IMR-90 (cell line): ENCODE results near the gene PSMD12. TPM values are rescaled to one million over a fixed set of nuclear protein-coding genes. Genes with fewer than 3 reads are reported as not detected.
A peak's percentile ranks its signal among the peaks of the same experiment; 100 is the strongest.

Source experiments
- ATAC-seq: fragments of 200-7000 bp; cut with Tn5 transposase; 2 replicates; pipeline ENCODE4 v1.9.1; 2020; ENCODE audit warnings: low read depth, mild to moderate bottlenecking, moderate library complexity
- BruUV-seq: library from RNA; stranded (reverse); fragments of 400-500 nt; replicated peaks from 2 replicates; lab custom pipeline; 2021; lab: Mats Ljungman, UMichigan
- CTCF ChIA-PET: fragments of 300-600 bp; formaldehyde crosslinking; extraction: SDS; loops from one replicate; lab custom pipeline; 2021; ENCODE audit warnings: antibody characterized with exemption; lab: Yijun Ruan, JAX
- POLR2A ChIA-PET: fragments of 300-600 bp; sonication (Branson Sonifier 250); formaldehyde crosslinking; loops from one replicate; lab custom pipeline; 2022; ENCODE audit warnings: antibody characterized with exemption; ENCODE audit not compliant: unreplicated experiment; lab: Charles Lee
- DNase-seq: peaks from one replicate; pipeline ENCODE4 v3.0.0; 2013
- H2AFZ ChIP-seq: replicated peaks from 2 replicates; pipeline ENCODE3; 2013; ENCODE audit warnings: low read length, mild to moderate bottlenecking; ENCODE audit not compliant: poor library complexity
- H2AK5ac ChIP-seq: 2 replicates; pipeline ENCODE4 v1.6.1; 2013; ENCODE audit warnings: low read depth, low read length, inconsistent platforms
- H2AK9ac ChIP-seq: replicated peaks from 2 replicates; pipeline ENCODE3; 2013; ENCODE audit warnings: mild to moderate bottlenecking, low read depth, low read length, moderate library complexity; ENCODE audit not compliant: poor library complexity
- H2BK120ac ChIP-seq: 2 replicates; pipeline ENCODE4 v1.6.1; 2013; ENCODE audit warnings: low read depth, low read length, inconsistent platforms
- H2BK15ac ChIP-seq: 3 replicates; pipeline ENCODE4 v1.6.1; 2013; ENCODE audit warnings: low read depth, low read length, inconsistent platforms
- H2BK20ac ChIP-seq: 2 replicates; pipeline ENCODE4 v1.6.1; 2013; ENCODE audit warnings: low read depth, mild to moderate bottlenecking, inconsistent platforms, low read length, moderate library complexity
- H2BK5ac ChIP-seq: 2 replicates; pipeline ENCODE4 v1.6.1; 2013; ENCODE audit warnings: mild to moderate bottlenecking, low read depth, low read length, inconsistent platforms; ENCODE audit not compliant: poor library complexity, severe bottlenecking
- H3K14ac ChIP-seq: replicated peaks from 2 replicates; pipeline ENCODE4 v1.6.1; 2013; ENCODE audit warnings: low read depth, low read length, inconsistent platforms
- H3K18ac ChIP-seq: 2 replicates; pipeline ENCODE4 v1.6.1; 2013; ENCODE audit warnings: low read depth, low read length, control low read depth
- H3K23ac ChIP-seq: 2 replicates; pipeline ENCODE4 v1.6.1; 2013; ENCODE audit warnings: low read depth, low read length, inconsistent platforms
- H3K27ac ChIP-seq: 2 replicates; pipeline ENCODE4 v1.5.1; 2013; ENCODE audit warnings: mild to moderate bottlenecking, control low read depth, low read length; ENCODE audit not compliant: insufficient read depth
- H3K27me3 ChIP-seq: 2 replicates; pipeline ENCODE4 v1.6.1; 2013; ENCODE audit warnings: low read length; ENCODE audit not compliant: control insufficient read depth, insufficient read depth
- H3K36me3 ChIP-seq: 2 replicates; pipeline ENCODE4 v1.6.1; 2013; ENCODE audit warnings: low read length, mixed read lengths; ENCODE audit not compliant: control insufficient read depth, insufficient read depth
- H3K4ac ChIP-seq: 2 replicates; pipeline ENCODE4 v1.6.1; 2013; ENCODE audit warnings: low read depth, low read length, inconsistent platforms
- H3K4me1 ChIP-seq: 2 replicates; pipeline ENCODE4 v1.6.1; 2013; ENCODE audit warnings: low read length, mixed read lengths; ENCODE audit not compliant: control insufficient read depth, insufficient read depth
- H3K4me2 ChIP-seq: 2 replicates; pipeline ENCODE4 v1.6.1; 2013; ENCODE audit warnings: low read depth, mild to moderate bottlenecking, control low read depth, low read length, moderate library complexity
- H3K4me3 ChIP-seq: 2 replicates; pipeline ENCODE4 v1.5.1; 2013; ENCODE audit warnings: low read depth, mild to moderate bottlenecking, control low read depth, low read length, moderate library complexity; ENCODE audit not compliant: insufficient read depth
- H3K56ac ChIP-seq: 2 replicates; pipeline ENCODE4 v1.6.1; 2013; ENCODE audit warnings: low read length, inconsistent platforms; ENCODE audit not compliant: insufficient read depth; ENCODE audit errors: extremely low read depth
- H3K79me1 ChIP-seq, 2 experiments: 2 replicates each; pipeline ENCODE4 v1.6.1; 2013; ENCODE audit warnings: low read length in 2 of 2, inconsistent platforms in 1 of 2, low read depth in 1 of 2
- H3K9ac ChIP-seq: 2 replicates; pipeline ENCODE4 v1.6.1; 2013; ENCODE audit warnings: low read depth, low read length, control low read depth
- H3K9me1 ChIP-seq: 2 replicates; pipeline ENCODE4 v1.6.1; 2013; ENCODE audit warnings: low read length, inconsistent platforms; ENCODE audit not compliant: insufficient read depth
- H3K9me3 ChIP-seq: 2 replicates; pipeline ENCODE4 v1.6.1; 2013; ENCODE audit warnings: low read length; ENCODE audit not compliant: control insufficient read depth, insufficient read depth
- H4K20me1 ChIP-seq: 2 replicates; pipeline ENCODE4 v1.6.1; 2013; ENCODE audit warnings: low read length, inconsistent platforms; ENCODE audit not compliant: insufficient read depth
- H4K5ac ChIP-seq: 2 replicates; pipeline ENCODE4 v1.6.1; 2013; ENCODE audit warnings: mild to moderate bottlenecking, low read depth, low read length, control low read depth
- H4K8ac ChIP-seq, 2 experiments: 2 replicates each; pipeline ENCODE4 v1.6.1; 2013; ENCODE audit warnings: low read depth in 2 of 2, low read length in 2 of 2, control low read depth in 1 of 2, inconsistent platforms in 1 of 2
- H4K91ac ChIP-seq: 2 replicates; pipeline ENCODE4 v1.6.1; 2013; ENCODE audit warnings: low read depth, low read length, inconsistent platforms; ENCODE audit not compliant: insufficient read depth
- BHLHE40 ChIP-seq: fragments of 150-350 bp; IDR thresholded peaks from 2 replicates; pipeline ENCODE4 v1.6.1; 2016; ENCODE audit warnings: mild to moderate bottlenecking, low read depth, low read length
- CEBPB ChIP-seq: IDR thresholded peaks from 2 replicates; pipeline ENCODE4 v1.6.1; 2012; ENCODE audit warnings: low read depth, low read length, improper control_type of control experiment
- CHD1 ChIP-seq: IDR thresholded peaks from 2 replicates; pipeline ENCODE4 v1.6.1; 2012; ENCODE audit warnings: low read depth, low read length, improper control_type of control experiment
- ELK1 ChIP-seq: fragments of 150-350 bp; IDR thresholded peaks from 2 replicates; pipeline ENCODE4 v1.6.1; 2016; ENCODE audit warnings: low read depth, mild to moderate bottlenecking, low read length, moderate library complexity, borderline replicate concordance
- FOS ChIP-seq: fragments of 150-350 bp; IDR thresholded peaks from 2 replicates; pipeline ENCODE4 v1.6.1; 2016; ENCODE audit warnings: low read depth, low read length
- MAFK ChIP-seq: IDR thresholded peaks from 2 replicates; pipeline ENCODE4 v1.6.1; 2012; ENCODE audit warnings: low read depth, low read length, improper control_type of control experiment
- MXI1 ChIP-seq: IDR thresholded peaks from 2 replicates; pipeline ENCODE4 v1.6.1; 2012; ENCODE audit warnings: low read depth, mild to moderate bottlenecking, low read length, moderate library complexity, borderline replicate concordance
- NFE2L2 ChIP-seq: fragments of 150-350 bp; IDR thresholded peaks from 2 replicates; pipeline ENCODE4 v1.6.1; 2016; ENCODE audit warnings: low read depth, mild to moderate bottlenecking, low read length
- POLR2A ChIP-seq: IDR thresholded peaks from 2 replicates; pipeline ENCODE4 v1.6.1; 2012; ENCODE audit warnings: mild to moderate bottlenecking, low read depth, low read length
- RAD21 ChIP-seq: IDR thresholded peaks from 2 replicates; pipeline ENCODE4 v1.6.1; 2012; ENCODE audit warnings: low read length, improper control_type of control experiment
- RFX5 ChIP-seq: IDR thresholded peaks from 2 replicates; pipeline ENCODE4 v1.8.0; 2012; ENCODE audit warnings: low read depth, mild to moderate bottlenecking, low read length, moderate library complexity
- SMC3 ChIP-seq: fragments of 150-350 bp; IDR thresholded peaks from 2 replicates; pipeline ENCODE4 v1.6.1; 2016; ENCODE audit warnings: low read depth, mild to moderate bottlenecking, antibody characterized with exemption, low read length, moderate library complexity
- USF2 ChIP-seq: fragments of 150-350 bp; IDR thresholded peaks from 2 replicates; pipeline ENCODE4 v1.6.1; 2017; ENCODE audit warnings: mild to moderate bottlenecking, antibody characterized with exemption, low read length, low read depth
- WGBS, 2 experiments: methylation state at CpG; one replicate each; pipeline versions ENCODE4 v1.1.5 to v1.1.7; 2013; ENCODE audit warnings: missing lambda C conversion rate in 2 of 2; ENCODE audit not compliant: insufficient read length in 1 of 2; ENCODE audit errors: extremely low coverage in 2 of 2; 5-methylcytosine and 5-hydroxymethylcytosine counted together
- dilution Hi-C: fragments of 300-500 bp; cut with HindIII; formaldehyde crosslinking; loops from one replicate; pipeline ENCODE4 v1.14.3; 2018; ENCODE audit warnings: low sequenced_read_pairs; ENCODE audit not compliant: unreplicated experiment
- in situ Hi-C: fragments of 300-500 bp; cut with MboI; formaldehyde crosslinking; loops from 3 replicates; pipeline ENCODE4 v1.14.3; 2019; ENCODE audit warnings: low sequenced_read_pairs, inconsistent platforms, mixed read lengths
- intact Hi-C: fragments of 100-400 bp; cut with micrococcal nuclease; formaldehyde crosslinking; loops from 2 replicates; pipeline ENCODE4 v1.10.0; 2022
- polyA plus RNA-seq, 3 experiments: library from polyadenylated mRNA; depleted of rRNA; stranded (reverse); fragments of >200 nt; gene quantifications; 2 replicates each; pipeline ENCODE4 v1.2.3, GENCODE V29; 2012; ENCODE audit warnings: low replicate concordance in 1 of 3
- total RNA-seq: library from RNA; depleted of rRNA; stranded (reverse); fragments of >200 nt; gene quantifications from 2 replicates; pipeline ENCODE4 v1.2.3, GENCODE V29; 2012
- TF ChIP-seq, protein P1 (sequence below): conservative IDR thresholded peaks from 2 replicates; pipeline ENCODE4 v1.5.1; 2012; ENCODE audit warnings: mild to moderate bottlenecking, low read depth, low read length, improper control_type of control experiment

The PSMD12 gene
- total and polyA plus RNA-seq, 2 of the 4 experiments (the other 2 are of a cell fraction) = 17.9 to 39.7 TPM

DNA sequence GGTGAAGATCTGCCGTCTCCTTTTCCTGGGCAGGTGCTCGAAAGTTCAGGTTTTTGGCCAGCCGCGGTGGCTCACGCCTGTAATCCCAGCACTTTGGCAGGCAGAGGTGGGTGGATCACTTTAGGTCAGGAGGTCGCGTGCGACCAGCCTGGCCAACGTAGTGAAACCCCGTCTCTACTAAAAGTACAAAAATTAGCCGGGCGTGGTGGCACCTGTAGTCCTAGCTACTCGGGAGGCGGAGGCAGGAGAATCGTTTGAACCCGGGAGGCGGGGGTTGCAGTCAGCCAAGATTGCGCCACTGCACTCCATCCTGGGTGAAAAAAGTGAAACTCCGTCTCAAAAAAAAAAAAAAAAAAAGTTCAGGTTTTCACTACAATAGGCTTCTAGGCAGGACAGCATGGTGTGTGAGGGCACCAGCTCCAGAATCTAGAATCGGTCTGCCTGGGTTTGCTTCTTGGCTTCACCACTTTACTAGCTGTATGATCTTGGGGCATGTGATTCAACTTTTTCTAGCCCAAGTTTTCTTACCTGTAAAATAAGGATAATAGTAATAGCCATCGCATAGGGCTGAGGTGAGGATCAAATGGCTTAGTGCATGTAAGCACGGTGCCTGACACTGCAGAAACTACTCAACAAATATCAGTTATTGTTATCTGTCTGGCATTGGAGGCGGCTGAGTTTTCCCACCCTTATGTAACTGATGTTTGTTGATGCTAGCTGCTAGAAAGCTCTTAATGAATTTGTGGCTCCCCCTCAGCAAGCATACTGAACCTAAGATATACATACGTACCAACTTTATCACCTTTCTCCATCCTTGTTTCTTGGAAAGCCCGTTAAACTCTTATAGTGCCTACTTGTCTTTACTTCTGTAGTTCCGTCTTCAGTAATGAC lies 1.3 kb downstream of the PSMD12 start:
- Histone ChIP-seq H3K4ac (peak overlapping the region; percentile 87; the same call in 1 of the 2 replicates), H3K79me1 (peaks cover 3 to 13% of the 10 kb centered on the region in 2 experiments; a peak in 3 of 4 replicates), H3K9ac (peak overlapping the region; percentile 97; the same call in 1 of the 2 replicates), H4K5ac (no peak overlapping the region; the same call in 1 of the 2 replicates), H3K4me1 (peaks cover 9% of the 10 kb centered on the region), H2BK5ac (peak overlapping the region; percentile 93), H2BK20ac (no peak overlapping the region), H3K36me3 (peaks cover 5% of the 10 kb centered on the region), H3K9me1 (peaks cover 4% of the 10 kb centered on the region), H4K91ac (no peak overlapping the region), H4K8ac (peak overlapping the region; percentile 69 to 98; a peak in 1 of 4 replicates), H2AK9ac (no peak overlapping the region), H3K27ac (no peak overlapping the region), H4K20me1 (peaks cover 62% of the 10 kb centered on the region), H2AFZ (no peak overlapping the region), H3K9me3 (no peaks in the 10 kb centered on the region), H2BK15ac (no peak overlapping the region), H3K23ac (peak overlapping the region; percentile 93), H3K27me3 (no peaks in the 10 kb centered on the region), H3K56ac (peak overlapping the region; percentile 64; the same call in 1 of the 2 replicates), H2BK120ac (no peak overlapping the region), H3K18ac (no peak overlapping the region), H2AK5ac (peak overlapping the region; percentile 89; the same call in 1 of the 2 replicates), H3K14ac (peak overlapping the region; percentile 91), H3K4me2 (peak overlapping the region; percentile 99), H3K4me3 (peak overlapping the region; percentile 82)
- BruUV-seq = TSS peak; percentile 42
- 69% methylated on average over 9 of the region's 26 CpGs; no CpG with 5 or more reads in 1 of the 2 experiments for WGBS, 2 experiments
- ChIA-PET CTCF (interaction anchor here (1.0 kb wide), 1 partner anchor 18 kb away, joined by 3 read pairs; no protein-coding TSS in a partner anchor), POLR2A (interaction anchor here (0.6 kb wide), 1 partner anchor 371 kb away, joined by 3 read pairs; no protein-coding TSS in a partner anchor)
- intact Hi-C loops = no loop called here
- in situ Hi-C loops = no loop called here
- ATAC-seq (no peak), DNase-seq (no peak)
- dilution Hi-C loops = no loop called here
- TF ChIP-seq MAFK (no peak), FOS (no peak), CEBPB (no peak), BHLHE40 (no peak), USF2 (no peak), RAD21 (no peak), SMC3 (no peak), NFE2L2 (no peak), CHD1 (no peak), ELK1 (no peak), POLR2A (no peak), MXI1 (no peak), RFX5 (no peak)
- TF ChIP-seq, protein P1, sequence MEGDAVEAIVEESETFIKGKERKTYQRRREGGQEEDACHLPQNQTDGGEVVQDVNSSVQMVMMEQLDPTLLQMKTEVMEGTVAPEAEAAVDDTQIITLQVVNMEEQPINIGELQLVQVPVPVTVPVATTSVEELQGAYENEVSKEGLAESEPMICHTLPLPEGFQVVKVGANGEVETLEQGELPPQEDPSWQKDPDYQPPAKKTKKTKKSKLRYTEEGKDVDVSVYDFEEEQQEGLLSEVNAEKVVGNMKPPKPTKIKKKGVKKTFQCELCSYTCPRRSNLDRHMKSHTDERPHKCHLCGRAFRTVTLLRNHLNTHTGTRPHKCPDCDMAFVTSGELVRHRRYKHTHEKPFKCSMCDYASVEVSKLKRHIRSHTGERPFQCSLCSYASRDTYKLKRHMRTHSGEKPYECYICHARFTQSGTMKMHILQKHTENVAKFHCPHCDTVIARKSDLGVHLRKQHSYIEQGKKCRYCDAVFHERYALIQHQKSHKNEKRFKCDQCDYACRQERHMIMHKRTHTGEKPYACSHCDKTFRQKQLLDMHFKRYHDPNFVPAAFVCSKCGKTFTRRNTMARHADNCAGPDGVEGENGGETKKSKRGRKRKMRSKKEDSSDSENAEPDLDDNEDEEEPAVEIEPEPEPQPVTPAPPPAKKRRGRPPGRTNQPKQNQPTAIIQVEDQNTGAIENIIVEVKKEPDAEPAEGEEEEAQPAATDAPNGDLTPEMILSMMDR = no peak
